Pons (tissue), 1 donor: ENCODE measurements around the gene PHLDB2.

ENCODE experiments used
- DNase-seq: peaks from one replicate; pipeline ENCODE4 v3.0.0-alpha.2; 2016; ENCODE audit warnings: low spot score

The PHLDB2 gene

DNA sequence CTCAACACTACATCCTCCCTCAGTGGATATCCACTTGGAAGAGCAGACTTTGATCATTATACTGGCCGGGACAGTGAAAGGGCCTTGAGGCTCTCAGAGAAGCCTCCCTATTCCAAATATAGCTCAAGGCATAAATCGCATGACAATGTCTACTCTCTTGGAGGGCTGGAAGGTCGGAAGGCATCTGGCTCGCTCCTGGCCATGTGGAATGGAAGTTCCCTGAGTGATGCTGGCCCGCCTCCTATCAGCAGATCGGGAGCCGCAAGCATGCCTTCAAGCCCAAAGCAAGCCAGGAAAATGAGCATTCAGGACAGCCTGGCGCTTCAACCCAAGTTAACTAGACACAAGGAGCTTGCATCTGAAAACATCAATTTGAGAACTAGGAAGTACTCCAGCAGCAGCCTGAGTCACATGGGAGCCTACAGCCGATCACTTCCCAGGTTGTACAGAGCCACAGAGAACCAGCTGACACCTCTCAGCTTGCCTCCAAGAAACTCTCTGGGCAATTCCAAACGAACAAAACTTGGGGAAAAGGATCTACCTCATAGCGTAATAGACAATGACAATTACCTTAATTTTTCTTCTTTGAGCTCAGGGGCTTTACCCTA lies 25.4 kb downstream of the PHLDB2 start:
- DNase-seq: no peak

DNA sequence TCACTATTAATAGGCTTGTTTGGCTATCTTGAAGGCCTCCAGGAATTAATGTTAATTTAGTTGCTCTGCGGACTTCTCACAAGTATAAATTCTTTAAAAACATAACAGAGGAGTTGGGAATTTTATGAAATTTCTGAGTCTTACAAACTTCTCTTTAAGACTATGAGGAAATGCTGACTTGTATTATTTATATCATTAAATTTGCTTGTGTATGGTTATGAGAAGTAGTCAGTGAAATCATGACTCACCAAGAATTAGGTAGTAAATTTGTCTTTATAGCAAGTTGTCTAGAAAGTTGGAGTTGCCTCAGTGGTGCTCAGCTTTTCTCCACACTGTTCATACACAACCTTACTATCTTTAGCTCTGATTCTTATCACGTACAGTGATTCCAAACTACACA lies 26.5 kb downstream of the PHLDB2 start:
- no peak for DNase-seq

DNA sequence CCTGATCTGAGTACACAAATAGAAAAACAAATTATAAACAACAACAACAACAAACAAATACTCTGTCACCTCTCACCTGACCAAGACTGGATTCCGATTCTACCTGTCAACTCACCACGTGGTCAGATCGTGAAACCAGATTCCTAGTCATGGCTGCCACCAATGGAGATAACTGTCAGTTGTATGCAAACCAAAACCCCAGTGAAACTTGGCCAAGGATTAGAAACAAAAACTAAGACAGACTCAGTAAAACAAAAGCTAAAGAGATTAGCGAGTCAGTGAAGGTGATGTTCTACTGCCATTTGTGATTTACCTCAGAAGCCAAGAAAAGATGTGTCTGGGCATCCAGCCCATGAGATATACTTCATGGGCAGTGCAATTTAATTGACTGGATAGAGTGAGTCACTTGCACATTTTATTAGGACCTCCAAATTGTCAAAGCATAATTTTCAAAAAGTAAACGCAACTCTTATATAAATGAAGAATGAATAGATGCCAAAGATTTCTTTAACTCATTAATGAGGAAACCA lies 31.1 kb downstream of the PHLDB2 start:
- no peak for DNase-seq

DNA sequence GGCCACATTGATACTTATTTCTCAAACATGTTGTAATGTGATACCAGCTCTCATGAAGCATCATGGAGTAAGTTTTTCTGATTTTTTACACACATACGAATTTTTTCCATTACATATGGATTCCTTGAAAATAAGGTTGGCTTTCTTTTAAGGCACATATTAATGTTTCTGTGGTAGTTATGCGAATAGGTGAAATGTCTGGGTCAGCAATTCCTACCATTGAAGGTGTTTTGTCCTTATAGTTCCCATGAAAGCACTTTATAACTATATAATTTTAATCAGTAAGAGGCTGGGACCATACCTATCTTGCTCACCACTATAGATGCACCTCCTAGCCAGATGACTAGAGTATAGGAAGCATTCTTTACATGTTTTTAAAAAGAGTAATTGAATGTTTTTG lies 33.0 kb downstream of the PHLDB2 start:
- DNase-seq: no peak

DNA sequence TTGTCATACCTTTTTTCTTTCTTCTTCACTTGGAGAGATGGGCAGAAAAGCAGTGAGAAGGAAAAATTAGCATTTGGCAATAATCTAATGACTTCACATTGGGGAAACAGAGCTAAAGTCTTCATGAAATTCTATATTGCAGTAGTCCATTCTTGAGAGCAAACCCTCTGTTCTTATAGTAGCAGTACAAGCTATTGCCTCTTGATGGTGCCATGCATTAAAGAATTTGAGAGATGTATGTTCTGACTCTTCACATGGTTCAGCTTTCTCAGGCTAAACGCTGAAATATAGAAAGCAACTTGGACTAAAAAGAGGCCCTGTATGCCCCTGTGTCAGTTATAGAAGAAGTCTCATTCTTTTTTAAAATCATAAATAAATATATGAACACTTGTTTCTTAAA lies 36.0 kb downstream of the PHLDB2 start:
- peak; percentile 87 for DNase-seq

DNA sequence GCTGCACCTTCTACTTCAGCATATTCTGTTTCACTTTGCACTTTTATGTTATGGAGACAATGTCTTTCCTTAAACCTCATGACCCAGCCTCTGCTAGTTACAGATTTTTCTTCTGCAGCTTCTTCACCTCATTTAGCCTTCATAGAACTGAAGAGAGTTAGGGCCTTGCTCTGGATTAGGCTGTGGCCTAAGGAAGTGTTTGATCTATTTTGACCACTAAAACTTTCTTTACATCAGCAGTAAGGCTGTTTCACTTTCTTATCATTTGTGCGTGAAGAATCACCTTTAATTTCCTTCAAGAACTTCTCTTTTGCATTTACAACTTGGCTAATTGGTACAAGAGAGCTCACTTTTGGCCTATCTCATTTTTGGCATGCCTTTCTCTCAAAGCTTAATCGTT lies 40.9 kb downstream of the PHLDB2 start:
- DNase-seq: no peak

DNA sequence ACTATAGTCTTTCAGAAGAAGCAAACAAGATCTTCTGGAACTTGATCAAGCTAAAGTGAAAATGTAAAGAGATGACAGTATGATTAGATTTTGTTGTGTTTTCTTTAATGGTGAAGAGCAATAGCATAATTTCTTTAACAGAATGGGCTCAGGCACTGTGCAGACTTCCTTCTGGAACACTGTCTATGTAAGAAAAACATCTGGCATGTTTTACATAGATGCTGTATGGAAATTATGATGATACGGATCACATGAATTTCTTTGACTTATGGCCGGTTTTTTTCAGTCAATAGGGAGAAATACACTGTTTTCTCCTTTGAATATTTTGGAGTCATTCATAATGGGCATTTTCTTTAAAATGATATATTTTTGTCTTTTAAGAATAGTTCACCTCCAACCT lies 42.6 kb downstream of the PHLDB2 start:
- no peak for DNase-seq

DNA sequence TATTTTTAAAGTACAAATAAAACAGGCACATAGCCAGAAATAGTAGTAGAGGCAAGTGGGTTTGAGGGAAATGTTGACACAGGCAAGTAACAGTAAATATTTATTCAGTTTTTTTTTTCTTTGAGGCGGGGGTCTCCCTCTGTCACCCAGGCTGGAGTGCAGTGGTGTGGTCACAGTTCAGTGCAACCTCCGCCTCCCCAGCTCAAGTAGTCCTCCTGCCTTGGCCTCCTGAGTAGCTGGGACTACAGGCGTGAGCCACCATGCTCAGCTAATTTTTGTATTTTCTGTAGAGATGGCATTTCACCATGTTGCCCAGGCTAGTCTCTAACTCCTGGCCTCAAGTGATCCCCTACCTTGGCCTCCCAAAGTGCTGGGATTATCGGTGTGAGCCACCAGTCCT lies 43.5 kb downstream of the PHLDB2 start:
- no peak for DNase-seq

DNA sequence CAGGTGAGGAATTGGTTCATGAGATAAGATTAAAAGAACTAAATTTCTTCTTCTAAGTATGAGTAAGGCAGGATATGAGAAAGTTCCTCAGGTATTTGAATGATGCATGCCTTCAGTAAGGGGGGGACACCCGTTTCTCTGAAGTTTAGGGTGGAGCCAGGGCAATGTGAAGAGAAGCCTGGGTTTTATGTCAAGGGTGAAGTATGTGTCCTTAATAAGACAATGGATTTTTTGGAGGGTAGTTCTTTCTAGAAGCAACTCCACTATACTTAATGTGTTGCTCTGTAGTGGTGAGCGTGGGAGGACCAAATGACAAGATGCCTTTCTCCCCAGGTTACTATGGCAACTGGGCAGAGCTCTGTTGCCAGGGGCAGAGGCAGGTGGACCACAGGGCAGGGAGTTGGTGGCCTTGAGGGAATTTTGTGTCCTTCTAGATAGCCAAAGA lies 44.0 kb downstream of the PHLDB2 start:
- no peak for DNase-seq

DNA sequence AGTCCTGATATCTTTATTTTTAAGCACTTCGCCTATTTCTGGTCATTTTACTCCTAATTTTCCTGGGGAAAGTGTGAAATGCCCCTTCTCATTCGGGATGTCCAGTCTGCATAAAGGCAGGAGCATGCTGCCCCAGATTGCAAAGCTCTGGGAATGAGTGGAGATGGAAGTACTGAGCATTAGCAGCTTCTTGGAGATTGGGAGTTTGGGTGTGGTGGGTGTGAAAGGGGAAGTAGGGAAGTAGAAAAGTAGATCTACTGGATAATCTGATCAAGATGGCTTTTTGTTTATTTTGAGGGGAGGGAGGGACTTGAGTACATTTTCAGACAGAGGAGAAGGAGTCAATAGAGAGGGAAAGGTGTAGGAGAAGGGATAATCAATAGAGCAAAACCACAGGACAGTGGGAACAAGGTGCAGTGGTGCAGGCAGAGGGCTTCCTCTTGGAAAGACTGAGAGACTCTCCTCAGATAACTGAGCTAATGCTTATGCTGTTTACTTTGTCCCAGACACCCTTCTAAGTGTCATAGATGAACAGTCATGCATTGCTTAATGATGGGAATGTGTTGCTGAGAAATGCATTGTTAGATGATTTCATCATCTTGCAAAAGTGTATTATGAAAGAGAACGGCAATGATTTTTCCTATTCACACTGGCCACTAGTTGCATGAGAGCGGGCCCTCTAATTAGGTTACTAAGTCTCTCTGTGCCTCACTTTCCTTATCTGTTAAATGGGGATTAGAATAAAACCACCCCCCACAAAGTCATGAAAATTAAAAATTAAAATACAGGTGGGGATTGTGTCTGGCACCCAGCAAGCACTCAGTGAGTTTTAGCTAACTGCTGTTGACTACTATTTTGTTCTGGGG lies 45.5 kb downstream of the PHLDB2 start:
- no peak for DNase-seq

DNA sequence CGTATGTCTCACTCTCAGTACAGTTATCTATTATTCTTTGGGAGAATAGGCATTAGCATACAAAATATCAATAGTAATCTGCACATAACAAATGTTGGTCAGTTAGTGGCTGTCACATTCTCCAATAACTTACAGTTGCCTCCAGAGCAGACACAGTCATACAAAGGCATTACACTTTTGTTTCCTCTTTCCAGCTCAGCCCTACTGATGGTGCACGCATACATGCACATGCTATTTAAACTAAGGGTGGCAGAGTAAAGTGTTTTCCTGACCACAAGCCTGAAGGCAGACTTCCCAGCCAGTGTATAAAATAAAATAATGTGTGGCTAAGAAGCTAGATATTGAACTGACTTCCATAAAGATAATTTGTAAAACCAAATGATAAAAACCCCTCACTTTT lies 47.6 kb downstream of the PHLDB2 start:
- DNase-seq: no peak

DNA sequence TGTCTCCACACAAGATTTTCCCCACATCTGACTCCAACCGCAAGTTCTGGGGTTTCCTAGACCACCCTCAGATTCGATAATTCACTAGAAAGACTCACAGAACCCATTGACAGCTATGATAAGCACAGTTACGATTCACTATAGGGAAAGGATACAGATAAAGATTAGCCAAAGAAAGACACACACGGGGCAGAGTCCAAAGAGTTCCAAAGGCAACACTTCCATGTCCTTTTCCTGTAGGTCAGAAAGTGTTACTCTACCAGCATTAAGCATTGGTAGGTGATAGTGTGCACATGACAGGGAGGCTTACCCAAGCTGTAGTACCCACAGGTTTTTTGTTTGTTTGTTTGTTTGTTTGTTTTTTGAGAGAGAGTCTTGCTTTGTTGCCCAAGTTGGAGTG lies 48.1 kb downstream of the PHLDB2 start:
- DNase-seq: no peak

DNA sequence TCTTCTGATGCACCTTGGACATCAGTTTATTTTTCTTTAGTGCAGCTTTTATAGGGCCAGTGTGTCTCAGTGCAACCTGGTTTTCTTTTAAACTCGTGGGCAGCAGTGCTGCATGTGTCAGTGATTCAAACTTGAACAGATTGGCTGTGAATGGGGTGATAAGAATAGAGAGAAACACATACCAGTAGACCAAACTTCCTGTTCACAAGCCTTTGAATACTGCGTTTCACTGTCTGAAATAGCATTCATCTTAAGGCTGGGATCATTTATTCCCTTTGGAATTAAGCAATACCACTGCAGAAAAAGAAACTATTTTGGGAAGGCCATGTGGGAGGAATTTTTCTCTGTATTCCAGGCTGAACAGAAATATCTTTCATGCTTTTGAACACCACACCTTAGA lies 51.7 kb downstream of the PHLDB2 start:
- DNase-seq: no peak

DNA sequence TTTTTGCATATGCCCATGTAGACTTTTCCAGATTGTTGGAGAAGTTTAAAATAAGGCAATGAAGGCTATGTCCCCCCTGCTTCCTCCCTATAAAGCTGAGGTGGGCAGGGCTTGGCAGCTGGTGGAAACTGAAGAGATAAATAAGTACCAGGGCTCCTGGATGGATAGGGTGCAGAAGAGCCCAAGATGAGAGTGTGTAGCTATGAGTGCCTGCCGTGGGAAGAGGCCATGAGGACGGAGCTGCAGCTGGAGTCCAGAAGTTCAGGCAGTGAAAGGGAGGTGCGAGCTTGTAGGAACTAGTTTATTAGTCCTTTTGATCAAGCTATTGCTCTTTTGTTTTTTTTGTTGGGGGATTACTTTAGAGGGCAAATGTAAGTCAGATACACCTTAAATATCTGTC lies 52.4 kb downstream of the PHLDB2 start:
- DNase-seq: no peak

DNA sequence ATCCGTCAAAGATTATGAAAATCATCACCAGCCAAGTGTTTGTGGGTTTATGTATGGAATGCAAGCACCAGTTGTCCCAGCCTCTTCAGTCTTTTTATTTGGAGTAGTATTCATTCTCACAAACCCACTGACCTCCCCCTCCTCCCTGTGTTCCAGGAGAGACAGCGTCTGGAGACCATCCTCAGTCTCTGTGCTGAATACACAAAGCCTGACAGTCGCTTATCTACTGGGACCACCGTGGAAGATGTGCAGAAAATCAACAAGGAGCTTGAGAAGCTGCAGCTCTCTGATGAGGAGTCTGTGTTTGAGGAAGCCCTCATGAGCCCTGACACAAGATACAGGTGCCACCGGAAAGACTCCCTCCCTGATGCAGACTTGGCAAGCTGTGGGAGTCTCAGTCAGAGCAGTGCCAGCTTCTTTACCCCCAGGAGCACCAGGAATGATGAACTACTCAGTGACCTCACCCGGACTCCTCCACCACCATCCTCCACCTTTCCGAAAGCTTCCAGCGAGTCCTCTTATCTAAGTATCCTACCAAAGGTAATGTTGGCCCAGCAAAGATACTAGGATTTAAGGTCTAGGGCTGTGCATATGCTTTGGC lies 54.2 kb downstream of the PHLDB2 start:
- no peak for DNase-seq

DNA sequence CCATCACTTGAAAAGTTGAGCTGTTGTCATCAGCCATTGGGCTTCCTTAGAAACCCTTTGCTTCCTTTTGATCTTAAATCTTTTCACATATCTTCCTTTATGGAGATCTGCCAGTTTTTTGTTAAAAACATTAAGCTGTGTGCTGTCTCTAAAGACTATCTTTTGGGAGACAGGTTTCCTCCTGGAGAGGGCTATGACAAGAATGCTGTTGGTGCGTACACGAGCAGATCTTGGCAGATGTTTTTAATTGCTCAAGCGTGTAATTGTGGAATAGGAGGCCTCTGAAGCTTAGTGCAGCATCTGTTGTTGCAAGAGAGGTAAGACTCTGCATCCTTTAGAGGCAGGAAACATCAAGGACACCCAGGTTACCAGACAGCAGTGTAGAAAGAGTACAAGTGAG lies 56.8 kb downstream of the PHLDB2 start:
- no peak for DNase-seq

DNA sequence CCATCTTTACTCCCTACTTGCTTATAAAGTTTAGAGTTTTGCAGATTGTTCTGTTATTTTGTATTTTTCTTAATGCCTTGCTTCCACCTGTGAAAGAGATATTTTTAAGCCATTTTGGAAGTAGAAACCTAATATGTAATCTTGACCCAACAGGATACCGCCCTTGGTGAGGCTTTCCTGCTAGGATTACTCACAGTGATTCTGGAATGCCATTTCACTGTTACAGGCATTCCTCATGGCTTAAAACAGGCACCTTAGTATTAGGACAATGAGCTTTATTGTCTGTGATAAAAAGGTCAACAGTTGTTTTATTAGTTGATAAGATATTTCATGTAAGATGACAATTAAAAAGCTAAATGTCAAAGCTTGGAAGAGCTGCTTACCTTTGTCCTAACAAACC lies 58.2 kb downstream of the PHLDB2 start:
- no peak for DNase-seq

DNA sequence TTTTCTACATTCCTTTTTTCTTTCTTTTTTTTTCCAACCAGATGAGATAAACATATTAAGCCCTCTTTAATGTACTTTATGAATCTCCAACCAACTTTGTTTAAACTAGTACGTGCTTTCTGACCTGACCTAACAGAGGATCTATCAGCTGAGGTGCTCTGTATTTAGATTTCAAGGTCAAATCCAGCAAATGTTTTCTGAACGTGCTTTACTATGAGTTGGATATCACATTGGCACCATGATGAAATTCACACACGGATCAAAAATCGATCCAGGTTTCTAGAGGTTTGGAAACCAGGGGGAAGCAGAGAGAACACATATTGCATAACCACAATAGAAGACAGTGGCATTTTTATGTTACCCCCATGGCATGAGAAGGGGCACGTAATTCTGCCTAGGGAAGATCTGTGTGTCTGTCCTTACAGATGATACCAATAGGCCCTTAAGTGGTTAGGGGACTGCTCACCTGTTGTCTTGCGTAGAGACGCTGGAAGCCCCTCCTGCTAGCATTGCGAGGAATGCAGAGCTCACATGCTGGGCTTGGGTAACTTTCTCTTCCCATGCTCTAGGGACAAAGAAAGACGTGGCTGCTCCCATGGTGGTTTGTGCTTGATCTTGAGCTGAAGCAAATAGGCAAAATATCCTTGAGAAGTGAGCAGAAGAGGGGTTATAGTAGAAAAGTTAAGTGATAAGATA lies 60.5 kb downstream of the PHLDB2 start:
- DNase-seq: no peak

DNA sequence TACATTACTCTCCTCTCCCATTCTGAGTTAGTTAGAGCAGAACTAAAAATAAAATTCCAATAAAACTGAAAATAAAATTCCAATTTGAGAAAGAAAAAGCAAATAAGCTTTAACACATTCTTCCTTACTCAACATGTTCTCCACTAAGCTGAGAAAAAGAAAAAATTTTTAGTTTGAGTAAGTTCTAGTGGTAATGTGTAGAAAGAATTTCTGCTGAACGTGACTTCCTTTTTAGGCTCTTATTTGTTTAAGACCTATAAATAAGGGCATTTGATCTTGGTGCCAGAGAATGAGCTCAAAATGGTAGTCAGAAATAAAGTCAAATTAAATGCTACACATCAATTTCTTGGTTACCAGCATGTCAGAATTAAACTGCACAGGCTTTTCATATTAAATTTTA lies 62.1 kb downstream of the PHLDB2 start:
- DNase-seq: no peak

DNA sequence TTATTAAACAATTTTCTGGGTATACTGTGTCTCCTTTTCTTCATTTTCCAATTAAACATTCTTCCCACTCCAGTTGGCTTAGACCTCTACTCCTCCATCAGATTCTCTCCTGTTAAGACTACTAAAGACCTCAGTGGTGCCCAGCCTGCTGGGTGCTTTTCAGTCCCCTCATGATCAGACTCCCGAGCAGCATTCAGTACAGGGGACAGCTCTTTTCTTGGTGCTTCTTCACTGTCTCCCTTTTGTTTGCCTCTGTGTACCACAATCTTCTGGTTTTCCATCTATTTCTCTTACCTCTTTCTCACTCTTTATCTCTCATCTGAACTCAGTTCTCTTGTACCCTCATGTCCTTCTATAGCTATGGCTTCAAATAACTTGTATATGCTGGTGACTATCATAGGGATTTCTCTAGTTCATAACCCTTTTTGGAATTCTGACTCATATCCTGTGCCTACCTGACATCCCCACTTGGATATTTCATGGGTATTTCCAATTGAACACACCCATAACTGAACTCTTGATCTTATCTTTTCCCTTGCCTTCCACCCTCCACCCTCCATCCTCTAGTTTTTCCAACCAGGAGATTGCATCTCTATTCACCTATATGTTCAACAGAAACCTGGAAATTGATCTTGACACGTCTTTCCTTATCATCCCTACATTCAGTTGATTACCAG lies 64.2 kb downstream of the PHLDB2 start:
- DNase-seq: no peak

DNA sequence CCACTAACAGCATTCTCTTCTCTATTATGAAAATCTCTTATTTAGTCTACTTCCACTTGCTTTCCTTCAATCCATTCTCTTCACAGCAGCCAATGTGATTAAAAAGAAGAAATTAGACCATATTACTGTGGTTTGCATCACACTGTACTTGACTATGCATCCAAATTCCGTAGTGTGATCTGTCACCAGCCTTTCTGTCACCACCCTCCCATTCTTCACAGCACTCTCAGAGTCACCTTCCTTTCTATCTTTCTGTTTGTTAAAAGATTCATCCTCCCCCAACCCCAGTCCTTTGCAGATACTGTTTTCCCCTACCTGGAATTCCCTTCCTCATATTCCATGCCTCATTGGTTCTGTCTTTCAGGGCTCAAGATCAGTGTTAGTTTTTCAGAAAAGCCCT lies 64.7 kb downstream of the PHLDB2 start:
- no peak for DNase-seq

DNA sequence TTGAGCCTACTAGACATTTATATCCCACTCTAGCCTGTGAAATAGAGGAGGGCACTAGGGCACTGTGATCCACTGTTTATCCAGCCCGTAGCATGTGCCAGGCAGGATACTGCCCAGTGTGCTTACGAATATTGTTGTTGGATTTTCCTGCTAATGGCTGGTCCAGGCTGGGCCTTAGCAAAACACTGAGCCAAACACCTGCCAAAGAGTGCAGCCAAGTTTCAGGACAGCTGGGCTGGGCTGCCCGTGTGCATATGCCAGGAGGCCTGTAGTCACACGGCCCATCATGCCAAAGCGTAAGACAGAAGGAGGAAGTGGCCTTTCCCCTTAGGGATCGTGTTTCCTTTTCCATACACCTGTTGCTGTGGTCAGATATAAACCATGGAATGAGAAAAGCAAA lies 65.2 kb downstream of the PHLDB2 start:
- no peak for DNase-seq
